IMR-90 (cell line): Measurements from ENCODE around the gene SLC35B2. TPM values are rescaled to one million over a fixed set of nuclear protein-coding genes. Genes with fewer than 3 reads are reported as not detected.

Experiments used
- ATAC-seq: fragments of 200-7000 bp; cut with Tn5 transposase; 2 replicates; pipeline ENCODE4 v1.9.1; 2020; ENCODE audit warnings: low read depth, mild to moderate bottlenecking, moderate library complexity
- BruUV-seq: library from RNA; stranded (reverse); fragments of 400-500 nt; replicated peaks from 2 replicates; lab custom pipeline; 2021; lab: Mats Ljungman, UMichigan
- CTCF ChIA-PET: fragments of 300-600 bp; formaldehyde crosslinking; extraction: SDS; loops from one replicate; lab custom pipeline; 2021; ENCODE audit warnings: antibody characterized with exemption; lab: Yijun Ruan, JAX
- POLR2A ChIA-PET: fragments of 300-600 bp; sonication (Branson Sonifier 250); formaldehyde crosslinking; loops from one replicate; lab custom pipeline; 2022; ENCODE audit warnings: antibody characterized with exemption; ENCODE audit not compliant: unreplicated experiment; lab: Charles Lee
- DNase-seq: peaks from one replicate; pipeline ENCODE4 v3.0.0; 2013
- H2AFZ ChIP-seq: replicated peaks from 2 replicates; pipeline ENCODE3; 2013; ENCODE audit warnings: low read length, mild to moderate bottlenecking; ENCODE audit not compliant: poor library complexity
- H2AK5ac ChIP-seq: 2 replicates; pipeline ENCODE4 v1.6.1; 2013; ENCODE audit warnings: low read depth, low read length, inconsistent platforms
- H2AK9ac ChIP-seq: replicated peaks from 2 replicates; pipeline ENCODE3; 2013; ENCODE audit warnings: mild to moderate bottlenecking, low read depth, low read length, moderate library complexity; ENCODE audit not compliant: poor library complexity
- H2BK120ac ChIP-seq: 2 replicates; pipeline ENCODE4 v1.6.1; 2013; ENCODE audit warnings: low read depth, low read length, inconsistent platforms
- H2BK15ac ChIP-seq: 3 replicates; pipeline ENCODE4 v1.6.1; 2013; ENCODE audit warnings: low read depth, low read length, inconsistent platforms
- H2BK20ac ChIP-seq: 2 replicates; pipeline ENCODE4 v1.6.1; 2013; ENCODE audit warnings: low read depth, mild to moderate bottlenecking, inconsistent platforms, low read length, moderate library complexity
- H2BK5ac ChIP-seq: 2 replicates; pipeline ENCODE4 v1.6.1; 2013; ENCODE audit warnings: mild to moderate bottlenecking, low read depth, low read length, inconsistent platforms; ENCODE audit not compliant: poor library complexity, severe bottlenecking
- H3K14ac ChIP-seq: replicated peaks from 2 replicates; pipeline ENCODE4 v1.6.1; 2013; ENCODE audit warnings: low read depth, low read length, inconsistent platforms
- H3K18ac ChIP-seq: 2 replicates; pipeline ENCODE4 v1.6.1; 2013; ENCODE audit warnings: low read depth, low read length, control low read depth
- H3K23ac ChIP-seq: 2 replicates; pipeline ENCODE4 v1.6.1; 2013; ENCODE audit warnings: low read depth, low read length, inconsistent platforms
- H3K27ac ChIP-seq: 2 replicates; pipeline ENCODE4 v1.5.1; 2013; ENCODE audit warnings: mild to moderate bottlenecking, control low read depth, low read length; ENCODE audit not compliant: insufficient read depth
- H3K27me3 ChIP-seq: 2 replicates; pipeline ENCODE4 v1.6.1; 2013; ENCODE audit warnings: low read length; ENCODE audit not compliant: control insufficient read depth, insufficient read depth
- H3K36me3 ChIP-seq: 2 replicates; pipeline ENCODE4 v1.6.1; 2013; ENCODE audit warnings: low read length, mixed read lengths; ENCODE audit not compliant: control insufficient read depth, insufficient read depth
- H3K4ac ChIP-seq: 2 replicates; pipeline ENCODE4 v1.6.1; 2013; ENCODE audit warnings: low read depth, low read length, inconsistent platforms
- H3K4me1 ChIP-seq: 2 replicates; pipeline ENCODE4 v1.6.1; 2013; ENCODE audit warnings: low read length, mixed read lengths; ENCODE audit not compliant: control insufficient read depth, insufficient read depth
- H3K4me2 ChIP-seq: 2 replicates; pipeline ENCODE4 v1.6.1; 2013; ENCODE audit warnings: low read depth, mild to moderate bottlenecking, control low read depth, low read length, moderate library complexity
- H3K4me3 ChIP-seq: 2 replicates; pipeline ENCODE4 v1.5.1; 2013; ENCODE audit warnings: low read depth, mild to moderate bottlenecking, control low read depth, low read length, moderate library complexity; ENCODE audit not compliant: insufficient read depth
- H3K56ac ChIP-seq: 2 replicates; pipeline ENCODE4 v1.6.1; 2013; ENCODE audit warnings: low read length, inconsistent platforms; ENCODE audit not compliant: insufficient read depth; ENCODE audit errors: extremely low read depth
- H3K79me1 ChIP-seq, 2 experiments: 2 replicates each; pipeline ENCODE4 v1.6.1; 2013; ENCODE audit warnings: low read length in 2 of 2, inconsistent platforms in 1 of 2, low read depth in 1 of 2
- H3K9ac ChIP-seq: 2 replicates; pipeline ENCODE4 v1.6.1; 2013; ENCODE audit warnings: low read depth, low read length, control low read depth
- H3K9me1 ChIP-seq: 2 replicates; pipeline ENCODE4 v1.6.1; 2013; ENCODE audit warnings: low read length, inconsistent platforms; ENCODE audit not compliant: insufficient read depth
- H3K9me3 ChIP-seq: 2 replicates; pipeline ENCODE4 v1.6.1; 2013; ENCODE audit warnings: low read length; ENCODE audit not compliant: control insufficient read depth, insufficient read depth
- H4K20me1 ChIP-seq: 2 replicates; pipeline ENCODE4 v1.6.1; 2013; ENCODE audit warnings: low read length, inconsistent platforms; ENCODE audit not compliant: insufficient read depth
- H4K5ac ChIP-seq: 2 replicates; pipeline ENCODE4 v1.6.1; 2013; ENCODE audit warnings: mild to moderate bottlenecking, low read depth, low read length, control low read depth
- H4K8ac ChIP-seq, 2 experiments: 2 replicates each; pipeline ENCODE4 v1.6.1; 2013; ENCODE audit warnings: low read depth in 2 of 2, low read length in 2 of 2, control low read depth in 1 of 2, inconsistent platforms in 1 of 2
- H4K91ac ChIP-seq: 2 replicates; pipeline ENCODE4 v1.6.1; 2013; ENCODE audit warnings: low read depth, low read length, inconsistent platforms; ENCODE audit not compliant: insufficient read depth
- BHLHE40 ChIP-seq: fragments of 150-350 bp; IDR thresholded peaks from 2 replicates; pipeline ENCODE4 v1.6.1; 2016; ENCODE audit warnings: mild to moderate bottlenecking, low read depth, low read length
- CEBPB ChIP-seq: IDR thresholded peaks from 2 replicates; pipeline ENCODE4 v1.6.1; 2012; ENCODE audit warnings: low read depth, low read length, improper control_type of control experiment
- CHD1 ChIP-seq: IDR thresholded peaks from 2 replicates; pipeline ENCODE4 v1.6.1; 2012; ENCODE audit warnings: low read depth, low read length, improper control_type of control experiment
- MAFK ChIP-seq: IDR thresholded peaks from 2 replicates; pipeline ENCODE4 v1.6.1; 2012; ENCODE audit warnings: low read depth, low read length, improper control_type of control experiment
- NFE2L2 ChIP-seq: fragments of 150-350 bp; IDR thresholded peaks from 2 replicates; pipeline ENCODE4 v1.6.1; 2016; ENCODE audit warnings: low read depth, mild to moderate bottlenecking, low read length
- RAD21 ChIP-seq: IDR thresholded peaks from 2 replicates; pipeline ENCODE4 v1.6.1; 2012; ENCODE audit warnings: low read length, improper control_type of control experiment
- RCOR1 ChIP-seq: IDR thresholded peaks from 2 replicates; pipeline ENCODE4 v1.6.1; 2012; ENCODE audit warnings: mild to moderate bottlenecking, low read length, improper control_type of control experiment; ENCODE audit not compliant: insufficient replicate concordance
- SMC3 ChIP-seq: fragments of 150-350 bp; IDR thresholded peaks from 2 replicates; pipeline ENCODE4 v1.6.1; 2016; ENCODE audit warnings: low read depth, mild to moderate bottlenecking, antibody characterized with exemption, low read length, moderate library complexity
- USF2 ChIP-seq: fragments of 150-350 bp; IDR thresholded peaks from 2 replicates; pipeline ENCODE4 v1.6.1; 2017; ENCODE audit warnings: mild to moderate bottlenecking, antibody characterized with exemption, low read length, low read depth
- WGBS, 2 experiments: methylation state at CpG; one replicate each; pipeline versions ENCODE4 v1.1.5 to v1.1.7; 2013; ENCODE audit warnings: missing lambda C conversion rate in 2 of 2; ENCODE audit not compliant: insufficient read length in 1 of 2; ENCODE audit errors: extremely low coverage in 2 of 2; 5-methylcytosine and 5-hydroxymethylcytosine counted together
- dilution Hi-C: fragments of 300-500 bp; cut with HindIII; formaldehyde crosslinking; loops from one replicate; pipeline ENCODE4 v1.14.3; 2018; ENCODE audit warnings: low sequenced_read_pairs; ENCODE audit not compliant: unreplicated experiment
- in situ Hi-C: fragments of 300-500 bp; cut with MboI; formaldehyde crosslinking; loops from 3 replicates; pipeline ENCODE4 v1.14.3; 2019; ENCODE audit warnings: low sequenced_read_pairs, inconsistent platforms, mixed read lengths
- intact Hi-C: fragments of 100-400 bp; cut with micrococcal nuclease; formaldehyde crosslinking; loops from 2 replicates; pipeline ENCODE4 v1.10.0; 2022
- polyA plus RNA-seq, 3 experiments: library from polyadenylated mRNA; depleted of rRNA; stranded (reverse); fragments of >200 nt; gene quantifications; 2 replicates each; pipeline ENCODE4 v1.2.3, GENCODE V29; 2012; ENCODE audit warnings: low replicate concordance in 1 of 3
- total RNA-seq: library from RNA; depleted of rRNA; stranded (reverse); fragments of >200 nt; gene quantifications from 2 replicates; pipeline ENCODE4 v1.2.3, GENCODE V29; 2012

SLC35B2 gene
- total and polyA plus RNA-seq, 2 of the 4 experiments (the other 2 are of a cell fraction), result 51.4 to 89.9 TPM

- Histone ChIP-seq H2AK9ac (no peak overlapping the region), H2AFZ (no peak overlapping the region), H3K4me2 (no peak overlapping the region), H3K4me3 (no peak overlapping the region), H3K9ac (no peak overlapping the region), H4K91ac (no peak overlapping the region), H2BK20ac (no peak overlapping the region), H3K27ac (no peak overlapping the region), H3K27me3 (no peaks in the 10 kb centered on the region), H4K20me1 (no peaks in the 10 kb centered on the region), H2BK120ac (no peak overlapping the region), H3K36me3 (no peaks in the 10 kb centered on the region), H3K9me1 (peaks cover 4% of the 10 kb centered on the region; the same call in 1 of the 2 replicates), H3K4ac (no peak overlapping the region), H3K14ac (no peak overlapping the region), H3K23ac (no peak overlapping the region), H3K4me1 (peaks cover 16% of the 10 kb centered on the region), H2AK5ac (no peak overlapping the region), H4K5ac (no peak overlapping the region), H3K56ac (no peak overlapping the region), H3K79me1 (peaks cover 0 to 8% of the 10 kb centered on the region in 2 experiments; a peak in 1 of 4 replicates), H3K9me3 (no peaks in the 10 kb centered on the region), H2BK15ac (no peak overlapping the region), H2BK5ac (no peak overlapping the region), H4K8ac (no peak overlapping the region), H3K18ac (no peak overlapping the region)
- ATAC-seq, result no peak
- in situ Hi-C loops (no loop called here), intact Hi-C loops (no loop called here), dilution Hi-C loops (no loop called here)
- CTCF ChIA-PET, result interaction anchor here (4.1 kb wide), 1 partner anchor 10 kb away, joined by 20 read pairs; no protein-coding TSS in a partner anchor
- no peak for TF ChIP-seq CHD1
- no peak for TF ChIP-seq SMC3
- TF ChIP-seq BHLHE40, result no peak
- TF ChIP-seq CEBPB, result no peak
- TF ChIP-seq NFE2L2, result no peak
- no peak for TF ChIP-seq USF2
- no peak for TF ChIP-seq MAFK
- TF ChIP-seq RCOR1, result no peak
- TF ChIP-seq RAD21, result no peak
- POLR2A ChIA-PET, result no interaction called here
- BruUV-seq, result no TSS peak
- no peak for DNase-seq
- no CpG with 5 or more reads among the region's 4 CpGs for WGBS, 2 experiments
Observed at GRCh38 chr6:44224965-44225305, 32.4 kb downstream of the SLC35B2 start.
